Fibroblast of peridontal ligament (primary cell): Measurements from ENCODE around the gene RABGEF1.
"Not testable (repeated sequence)": the region's sequence is repeated elsewhere in the genome, so short reads cannot be mapped to it uniquely, and the experiment has no call there.

ENCODE experiments used
- DNase-seq: peaks from one replicate; pipeline ENCODE4 v3.0.0-alpha.2; 2010; ENCODE audit errors: extremely low read depth

RABGEF1 gene

DNA sequence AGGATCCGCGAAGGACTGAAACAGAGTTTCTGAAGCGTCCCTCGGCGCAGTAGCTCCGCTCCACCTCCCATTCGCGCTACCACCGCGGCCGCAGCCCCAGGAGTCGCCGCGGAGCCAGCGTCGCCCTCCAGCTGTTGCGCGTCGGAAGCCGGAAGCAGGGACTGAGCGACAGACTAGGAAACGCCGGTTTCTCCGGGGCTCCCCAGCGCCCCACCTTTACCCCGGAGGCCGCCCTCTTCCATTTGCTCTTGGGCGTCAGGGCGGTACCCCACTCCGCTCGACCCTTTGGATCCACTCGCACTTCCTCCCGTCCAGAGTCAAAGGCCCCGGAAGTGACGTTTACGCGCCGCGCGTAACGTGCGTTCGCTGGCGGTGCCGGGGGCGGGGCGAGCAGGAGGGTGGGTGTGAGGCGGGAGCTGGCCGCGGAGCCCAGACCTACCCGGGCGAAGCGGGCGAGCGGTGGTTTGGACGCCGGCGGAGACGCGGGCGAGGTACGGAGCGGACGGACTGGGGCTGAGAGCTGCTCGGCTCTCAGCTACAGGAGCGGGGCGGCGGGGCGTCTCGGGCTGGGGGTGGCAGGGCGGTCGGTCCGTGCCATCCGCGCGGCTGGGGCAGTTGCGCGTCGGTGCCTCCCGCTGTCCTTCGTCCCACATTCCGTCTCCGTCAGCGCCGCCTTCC, at the start of gene RABGEF1:
Gene RABGEF1 (plus strand): TSS at position 432 of the 678 bp plus-strand sequence. CDS start 31,167 bp downstream, outside the sequence.
- DNase-seq = peak; percentile 92

DNA sequence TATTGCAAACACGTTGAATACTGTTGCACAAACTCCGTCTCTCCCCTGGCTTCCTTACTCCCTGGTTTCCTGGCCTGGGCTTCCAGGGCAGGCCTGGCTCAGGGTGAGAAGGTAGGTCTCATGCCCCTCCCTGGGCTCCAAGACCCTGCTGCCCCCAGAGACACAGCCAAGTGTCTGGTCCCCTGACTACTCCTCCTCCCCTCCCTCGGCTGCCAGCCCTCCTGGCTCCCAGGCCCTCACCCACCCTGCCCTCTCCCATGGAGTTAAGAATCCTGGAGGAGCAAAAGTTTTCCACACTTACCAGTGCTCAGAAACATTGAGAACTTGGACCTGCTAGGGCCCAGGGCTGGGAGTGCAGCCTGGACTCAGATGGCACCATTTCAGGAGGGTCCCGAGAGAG, 47.2 kb upstream of the RABGEF1 start:
- no peak for DNase-seq

- DNase-seq = no peak
These were observed 46.2 kb upstream of the RABGEF1 start for GRCh38 chr7:66694286-66694685.

DNA sequence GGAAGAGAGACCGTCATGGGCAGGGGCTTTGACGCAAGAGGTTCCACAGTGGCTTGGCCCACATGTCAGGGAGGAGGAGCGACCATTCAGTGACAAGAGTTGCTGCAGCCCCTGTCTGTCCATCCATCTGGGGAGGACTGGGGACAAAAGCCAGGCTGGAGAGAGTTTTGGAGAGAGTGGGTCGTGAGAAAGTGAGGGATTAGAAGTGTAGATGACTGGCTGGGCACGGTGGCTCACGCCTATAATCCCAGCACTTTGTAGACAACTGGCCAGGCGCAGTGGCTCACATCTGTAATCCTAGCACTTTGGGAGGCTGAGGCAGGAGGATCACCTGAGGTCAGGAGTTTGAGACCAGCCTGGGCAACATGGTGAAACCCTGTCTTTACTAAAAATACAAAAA, 45.1 kb upstream of the RABGEF1 start:
- not testable (repeated sequence) for DNase-seq

- DNase-seq = peak; percentile 11
These were observed 44.4 kb upstream of the RABGEF1 start for GRCh38 chr7:66696134-66696533.

DNA sequence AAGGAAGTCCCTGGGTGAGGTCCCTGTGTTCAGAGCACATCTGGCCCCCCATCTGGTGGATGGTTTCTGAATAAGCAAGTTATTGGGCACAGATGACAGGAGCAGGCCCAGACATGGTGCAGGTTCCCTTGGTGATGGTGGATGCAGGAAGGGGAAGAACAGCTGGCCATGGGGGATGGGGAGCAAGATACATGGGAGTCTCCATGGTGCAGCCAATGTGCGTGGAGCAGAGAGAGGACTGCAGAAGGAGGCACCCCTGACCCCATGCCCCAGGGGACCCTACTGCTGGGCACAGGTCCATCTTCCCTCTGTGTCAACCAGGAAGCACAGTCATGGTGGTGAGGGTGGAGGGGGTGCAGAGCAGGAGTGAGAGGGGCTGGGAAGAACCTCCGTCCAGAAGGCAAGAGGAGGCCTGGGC, 43.8 kb upstream of the RABGEF1 start:
- peak; percentile 54 for DNase-seq

- peak; percentile 81 for DNase-seq
These were observed 42.8 kb upstream of the RABGEF1 start for GRCh38 chr7:66697449-66698438.

- no peak for DNase-seq
These were observed 41.8 kb upstream of the RABGEF1 start for GRCh38 chr7:66698652-66699205.

DNA sequence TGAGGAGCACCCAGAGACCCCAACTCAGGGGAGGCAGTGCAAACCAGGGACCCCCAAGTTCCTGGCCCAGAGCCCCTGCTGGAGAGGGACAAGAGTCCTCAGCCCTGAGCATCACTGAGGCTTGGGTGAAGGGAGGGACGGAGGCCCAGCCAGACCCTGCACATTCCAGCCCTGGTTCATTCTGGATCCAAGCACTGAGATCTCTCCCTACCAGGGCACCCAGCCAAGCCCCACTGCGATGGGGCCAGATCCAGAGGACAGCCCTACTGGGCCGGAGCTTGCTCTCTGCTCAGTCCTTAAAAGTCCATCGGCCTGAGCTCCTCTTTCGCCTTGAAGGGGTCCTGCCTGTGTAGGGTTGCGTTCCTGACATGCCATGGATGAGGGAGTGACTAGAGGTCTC, 40.5 kb upstream of the RABGEF1 start:
- peak; percentile 43 for DNase-seq

DNA sequence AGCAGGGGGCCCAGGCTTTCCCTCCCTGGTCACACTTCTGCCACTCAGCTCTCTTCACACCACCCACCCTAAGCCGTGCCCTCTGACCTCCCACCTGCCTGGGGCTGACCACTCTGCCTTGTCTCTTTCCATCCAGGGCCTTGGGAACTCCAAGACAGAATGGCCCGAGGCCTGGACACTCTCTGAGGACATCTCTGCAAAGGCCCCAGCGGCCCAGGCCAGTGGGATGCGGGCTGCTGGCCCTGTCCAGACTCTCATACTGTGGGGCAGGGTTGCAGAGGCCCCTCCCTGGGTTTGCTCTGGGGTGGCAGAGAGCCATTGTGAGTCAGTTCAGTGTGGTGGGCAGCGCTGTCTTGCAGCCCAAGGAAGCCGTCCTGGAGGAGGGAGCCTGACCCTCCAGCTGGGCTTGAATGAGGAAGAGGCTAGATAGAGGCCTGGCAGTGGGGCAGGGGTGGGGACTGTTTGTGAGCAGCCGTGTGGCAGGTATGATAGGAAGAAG, 39.9 kb upstream of the RABGEF1 start:
- DNase-seq = no peak

GRCh38 chr7:66707825-66708224, 32.7 kb upstream of the RABGEF1 start:
- DNase-seq = no peak

DNA sequence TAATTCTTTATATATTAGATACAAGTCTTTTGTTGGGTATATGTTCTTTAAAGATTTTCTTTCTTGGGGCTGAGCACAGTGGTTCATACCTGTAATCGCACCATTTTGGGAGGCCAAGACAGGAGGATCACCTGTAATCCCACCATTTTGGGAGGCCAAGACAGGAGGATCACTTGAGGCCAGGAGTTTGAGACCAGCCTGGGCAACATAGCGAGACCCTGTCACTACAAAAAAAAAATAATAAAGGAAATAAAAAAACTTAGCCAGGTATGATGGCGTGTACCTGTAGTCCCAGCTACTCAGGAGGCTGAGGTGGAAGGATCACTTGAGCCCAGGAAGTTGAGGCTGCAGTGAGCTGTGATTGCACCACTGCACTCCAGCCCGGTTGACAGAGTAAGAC, 29.8 kb upstream of the RABGEF1 start:
- not testable (repeated sequence) for DNase-seq

- DNase-seq = no peak
These were observed 26.8 kb upstream of the RABGEF1 start for GRCh38 chr7:66713687-66714086.

DNA sequence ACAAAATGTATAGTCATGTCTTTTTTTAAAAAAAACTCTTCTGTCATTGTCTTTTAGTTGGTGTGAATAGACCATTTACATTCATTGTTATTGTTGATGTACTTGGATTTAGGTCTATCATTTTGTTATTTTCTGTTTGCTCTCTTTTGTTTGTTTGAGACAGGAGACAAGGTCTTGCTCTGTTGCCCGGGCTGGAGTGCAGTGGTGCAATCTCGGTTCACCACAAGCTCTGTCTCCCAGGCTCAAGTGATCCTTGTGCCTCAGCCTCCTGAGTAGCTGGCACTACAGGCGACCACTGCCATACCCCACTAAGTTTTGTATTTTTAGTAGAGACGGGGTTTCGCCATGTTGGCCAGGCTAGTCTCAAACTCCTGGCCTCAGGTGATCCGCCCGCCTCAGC, 23.9 kb upstream of the RABGEF1 start:
- DNase-seq = not testable (repeated sequence)

- no peak for DNase-seq
These were observed 20.0 kb upstream of the RABGEF1 start for GRCh38 chr7:66720561-66720960.

DNA sequence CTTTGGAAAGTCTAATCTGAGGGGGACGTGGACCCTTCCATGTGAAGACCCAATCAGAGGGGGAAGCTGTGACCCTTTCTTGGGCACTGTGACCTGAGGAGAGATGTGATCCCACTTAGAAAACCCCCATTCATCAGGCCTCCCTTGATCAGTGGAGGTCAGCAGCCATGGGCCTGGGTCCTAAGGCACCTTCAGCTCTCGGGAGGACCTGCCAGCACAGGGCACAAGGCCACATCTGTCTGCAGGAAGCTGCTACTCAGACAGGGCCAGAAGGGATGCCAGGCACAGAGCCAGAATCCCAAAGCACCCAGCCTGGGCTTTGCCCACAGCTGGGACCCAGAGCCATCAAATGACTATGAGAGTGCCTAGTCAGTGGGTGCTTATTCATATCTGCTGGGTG, 14.7 kb upstream of the RABGEF1 start:
- no peak for DNase-seq

DNA sequence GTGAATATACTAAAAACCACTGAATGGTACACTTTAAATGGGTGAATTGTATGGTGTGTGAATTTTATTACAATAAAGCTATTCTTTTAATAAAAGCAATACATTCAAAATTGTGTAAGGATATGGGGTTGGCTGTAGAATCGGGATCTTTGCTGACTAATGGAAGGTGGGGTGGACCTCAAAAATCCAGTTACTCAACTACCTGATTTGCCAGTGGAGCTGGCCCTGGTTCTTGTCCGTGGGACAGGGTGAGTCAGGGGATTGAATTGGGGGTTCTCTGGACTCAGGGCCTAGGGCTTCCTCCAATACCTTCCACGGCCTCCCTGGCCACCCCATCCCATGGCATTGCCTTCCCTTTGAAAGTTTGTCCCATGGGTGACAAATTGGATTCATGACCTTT, 13.5 kb upstream of the RABGEF1 start:
- DNase-seq = no peak

DNA sequence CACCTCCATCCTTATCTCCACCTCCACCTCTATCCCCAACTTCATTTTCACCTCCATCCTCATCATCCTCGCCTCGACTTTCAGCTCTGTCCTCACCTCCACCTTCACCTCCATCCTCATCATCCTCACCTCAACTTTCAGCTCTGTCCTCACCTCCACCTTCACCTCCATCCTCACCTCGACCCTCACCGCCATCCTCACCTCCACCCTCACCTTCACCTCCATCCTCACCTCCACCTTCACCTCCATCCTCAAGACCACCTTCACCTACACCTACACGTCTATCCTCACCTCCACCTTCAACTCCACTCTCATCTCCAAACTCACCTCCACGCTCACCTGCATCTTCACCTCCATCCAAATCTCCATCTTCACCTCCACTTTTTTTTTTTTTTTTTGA, 12.0 kb upstream of the RABGEF1 start:
- no peak for DNase-seq

GRCh38 chr7:66729274-66729673, 11.3 kb upstream of the RABGEF1 start:
- no peak for DNase-seq

DNA sequence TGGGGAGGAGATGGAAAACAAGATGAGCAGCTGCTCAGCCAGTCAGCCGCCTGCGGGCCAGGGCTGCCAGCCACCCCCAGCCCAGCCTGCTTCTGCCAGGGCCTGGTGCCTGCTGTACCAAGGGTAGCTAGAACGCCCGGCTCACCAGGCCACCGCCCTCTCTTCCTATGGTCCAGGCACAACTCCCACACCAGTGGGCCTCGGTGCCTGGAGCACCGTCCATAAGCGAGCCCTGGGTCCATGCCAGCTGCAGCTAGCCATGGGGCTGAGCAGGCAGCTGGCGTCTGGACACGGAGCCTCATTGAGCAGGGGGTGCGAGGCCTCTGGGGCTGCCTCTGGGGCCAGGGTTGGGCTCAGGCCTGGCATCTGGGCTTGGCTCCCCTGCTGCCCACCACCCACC, 8.5 kb upstream of the RABGEF1 start:
- no peak for DNase-seq

- DNase-seq = no peak
These were observed 8.1 kb upstream of the RABGEF1 start for GRCh38 chr7:66732439-66732838.

DNA sequence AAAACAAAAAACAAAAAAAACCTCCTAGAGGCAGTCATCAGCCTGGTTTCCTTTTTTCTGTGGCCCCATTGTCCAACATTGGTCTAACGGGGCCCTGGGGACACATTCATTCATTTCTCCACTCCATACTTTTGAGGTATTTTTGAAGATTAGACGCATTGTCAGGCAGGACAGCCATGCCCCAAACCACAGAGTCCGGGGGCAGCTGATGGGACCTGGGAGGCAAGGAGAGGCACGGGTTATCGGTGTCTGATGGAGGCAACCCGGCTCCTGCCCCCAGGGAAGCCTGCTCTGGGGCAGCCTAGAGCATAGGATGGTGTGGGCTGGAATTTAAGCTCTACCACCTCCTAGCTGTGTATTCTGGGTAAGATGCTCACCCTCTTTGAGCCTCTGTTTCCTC, 6.5 kb upstream of the RABGEF1 start:
- DNase-seq = no peak
